H9 (cell line): ENCODE data around the gene RGS13. TPM values are rescaled to one million over a fixed set of nuclear protein-coding genes. Genes with fewer than 3 reads are reported as not detected.

Experiments
- DNase-seq: peaks from one replicate; pipeline ENCODE4 v3.0.0-alpha.2; 2017
- H2AFZ ChIP-seq: one replicate; pipeline ENCODE4 v1.6.1; 2013; ENCODE audit warnings: mild to moderate bottlenecking, low read length, control low read depth, moderate library complexity
- H2AK5ac ChIP-seq: 2 replicates; pipeline ENCODE4 v1.6.1; 2013; ENCODE audit warnings: low read length, control low read depth, mixed read lengths; ENCODE audit not compliant: insufficient read length
- H2BK120ac ChIP-seq: one replicate; pipeline ENCODE4 v1.6.1; 2013; ENCODE audit warnings: low read depth, mild to moderate bottlenecking, low read length, control low read depth, inconsistent platforms; ENCODE audit not compliant: poor library complexity, severe bottlenecking
- H2BK12ac ChIP-seq: 2 replicates; pipeline ENCODE4 v1.6.1; 2013; ENCODE audit warnings: low read length, control low read depth, mixed read lengths, low read depth; ENCODE audit not compliant: insufficient read length
- H2BK15ac ChIP-seq: 2 replicates; pipeline ENCODE4 v1.6.1; 2013; ENCODE audit warnings: low read depth, low read length, control low read depth
- H2BK20ac ChIP-seq: one replicate; pipeline ENCODE4 v1.6.1; 2013; ENCODE audit warnings: low read depth, mild to moderate bottlenecking, low read length, control low read depth, inconsistent platforms; ENCODE audit not compliant: poor library complexity, severe bottlenecking
- H2BK5ac ChIP-seq: 2 replicates; pipeline ENCODE4 v1.6.1; 2013; ENCODE audit warnings: low read length, control low read depth, mixed read lengths; ENCODE audit not compliant: insufficient read length
- H3K14ac ChIP-seq: 2 replicates; pipeline ENCODE4 v1.6.1; 2013; ENCODE audit warnings: low read length, control low read depth; ENCODE audit not compliant: insufficient read depth
- H3K18ac ChIP-seq: 2 replicates; pipeline ENCODE4 v1.6.1; 2013; ENCODE audit warnings: low read depth, mild to moderate bottlenecking, mixed read lengths, low read length, control low read depth; ENCODE audit not compliant: insufficient read length
- H3K23ac ChIP-seq: 2 replicates; pipeline ENCODE4 v1.6.1; 2013; ENCODE audit warnings: low read length, control low read depth, mixed read lengths, low read depth; ENCODE audit not compliant: insufficient read length
- H3K23me2 ChIP-seq: 2 replicates; pipeline ENCODE4 v1.6.1; 2013; ENCODE audit warnings: low read depth, mild to moderate bottlenecking, mixed read lengths, low read length, control low read depth; ENCODE audit not compliant: insufficient read length, poor library complexity, severe bottlenecking
- H3K27ac ChIP-seq: 2 replicates; pipeline ENCODE4 v1.5.1; 2013; ENCODE audit warnings: low read length, control low read depth, mixed read lengths, low read depth; ENCODE audit not compliant: insufficient read length
- H3K27me3 ChIP-seq: 2 replicates; pipeline ENCODE4 v1.6.1; 2013; ENCODE audit warnings: low read length, control low read depth, inconsistent platforms; ENCODE audit not compliant: insufficient read depth
- H3K4ac ChIP-seq: 2 replicates; pipeline ENCODE4 v1.6.1; 2013; ENCODE audit warnings: low read depth, mild to moderate bottlenecking, control low read depth, inconsistent platforms, low read length, moderate library complexity
- H3K4me1 ChIP-seq: 2 replicates; pipeline ENCODE4 v1.6.1; 2013; ENCODE audit warnings: low read length, control low read depth, inconsistent platforms; ENCODE audit not compliant: insufficient read depth
- H3K4me2 ChIP-seq: 2 replicates; pipeline ENCODE4 v1.6.1; 2013; ENCODE audit warnings: low read length, control low read depth, mixed read lengths; ENCODE audit not compliant: insufficient read length, insufficient read depth
- H3K56ac ChIP-seq: 2 replicates; pipeline ENCODE4 v1.6.1; 2013; ENCODE audit warnings: low read depth, mild to moderate bottlenecking, mixed read lengths, low read length, control low read depth; ENCODE audit not compliant: insufficient read length
- H3K79me1 ChIP-seq: 2 replicates; pipeline ENCODE4 v1.6.1; 2013; ENCODE audit warnings: low read depth, mild to moderate bottlenecking, moderate library complexity, low read length, control low read depth, inconsistent platforms; ENCODE audit not compliant: insufficient read depth, poor library complexity, severe bottlenecking
- H3K79me2 ChIP-seq: 2 replicates; pipeline ENCODE4 v1.6.1; 2013; ENCODE audit warnings: low read length, control low read depth, inconsistent platforms; ENCODE audit not compliant: insufficient read depth
- H3K9ac ChIP-seq: 2 replicates; pipeline ENCODE4 v1.6.1; 2013; ENCODE audit warnings: low read length, control low read depth, mixed read lengths; ENCODE audit not compliant: insufficient read length; ENCODE audit errors: extremely low read depth
- H3K9me3 ChIP-seq: one replicate; pipeline ENCODE4 v1.6.1; 2013; ENCODE audit warnings: low read depth, low read length, inconsistent platforms; ENCODE audit not compliant: control insufficient read depth
- H3T11ph ChIP-seq: one replicate; pipeline ENCODE4 v1.6.1; 2013; ENCODE audit warnings: mild to moderate bottlenecking, low read length, control low read depth, inconsistent platforms
- H4K20me1 ChIP-seq: one replicate; pipeline ENCODE4 v1.6.1; 2013; ENCODE audit not compliant: control insufficient read depth, insufficient read length, insufficient read depth
- H4K5ac ChIP-seq: 2 replicates; pipeline ENCODE4 v1.6.1; 2013; ENCODE audit warnings: low read depth, mild to moderate bottlenecking, mixed read lengths, low read length, control low read depth; ENCODE audit not compliant: insufficient read length
- H4K8ac ChIP-seq: replicated peaks from 2 replicates; pipeline ENCODE4 v1.6.1; 2013; ENCODE audit warnings: low read length, control low read depth, mixed read lengths, low read depth; ENCODE audit not compliant: insufficient read length
- H4K91ac ChIP-seq: 2 replicates; pipeline ENCODE4 v1.6.1; 2013; ENCODE audit warnings: low read depth, mild to moderate bottlenecking, moderate library complexity, mixed read lengths, low read length, control low read depth; ENCODE audit not compliant: insufficient read length
- H3K27ac Mint-ChIP-seq, 3 experiments: 2 replicates in 2 of 3; 3 replicates in 1 of 3; pipeline ENCODE4 v1.8.0; 2020 to 2021; ENCODE audit warnings: mixed read lengths in 3 of 3, mild to moderate bottlenecking in 1 of 3, moderate library complexity in 1 of 3
- H3K27me3 Mint-ChIP-seq: 2 replicates; pipeline ENCODE4 v1.8.0; 2021; ENCODE audit warnings: low read depth, mild to moderate bottlenecking, moderate library complexity, mixed read lengths
- H3K36me3 Mint-ChIP-seq, 3 experiments: 2 replicates in 2 of 3; 3 replicates in 1 of 3; pipeline ENCODE4 v1.8.0; 2020 to 2021; ENCODE audit warnings: low read depth in 3 of 3, mixed read lengths in 3 of 3; ENCODE audit not compliant: insufficient read depth in 1 of 3
- H3K4me1 Mint-ChIP-seq, 2 experiments: 2 replicates each; pipeline ENCODE4 v1.8.0; 2020; ENCODE audit warnings: mixed read lengths in 2 of 2
- H3K4me3 Mint-ChIP-seq, 2 experiments: 2 replicates in 1 of 2; 3 replicates in 1 of 2; pipeline ENCODE4 v1.8.0; 2020 to 2021; ENCODE audit warnings: mild to moderate bottlenecking in 2 of 2, mixed read lengths in 2 of 2, moderate library complexity in 1 of 2
- H3K9me3 Mint-ChIP-seq, 2 experiments: 2 replicates in 1 of 2; 3 replicates in 1 of 2; pipeline ENCODE4 v1.8.0; 2020; ENCODE audit warnings: mild to moderate bottlenecking in 2 of 2, mixed read lengths in 2 of 2, moderate library complexity in 1 of 2
- CTCF ChIP-seq: fragments of 200-600 bp; sonication (generic); conservative IDR thresholded peaks from 3 replicates; pipeline ENCODE4 v1.8.0; 2021; ENCODE audit warnings: antibody characterized with exemption, mild to moderate bottlenecking
- WGBS: extraction: QIAGEN DNeasy Blood & Tissue Kit; methylation state at CpG from one replicate; pipeline ENCODE4 v1.1.7; 2013; ENCODE audit warnings: missing lambda C conversion rate, low lambda C conversion rate, mixed read lengths; ENCODE audit not compliant: insufficient read length; ENCODE audit errors: extremely low coverage; 5-methylcytosine and 5-hydroxymethylcytosine counted together
- total RNA-seq: library from RNA; stranded (reverse); gene quantifications from 2 replicates; pipeline ENCODE4 v1.2.1, GENCODE V29; 2021

The RGS13 gene
- total RNA-seq, 1 experiment from 2014 or later = not detected

GRCh38 chr1:192615055-192615454 lies 20.9 kb upstream of the RGS13 start:
- Histone ChIP-seq H3K4ac (no peak overlapping the region), H3K27ac (no peak overlapping the region), H2BK120ac (no peak overlapping the region), H2AK5ac (no peak overlapping the region), H3K18ac (no peak overlapping the region), H3K27me3 (no peaks in the 10 kb centered on the region), H2BK15ac (no peak overlapping the region), H2BK5ac (no peak overlapping the region), H2BK12ac (no peak overlapping the region), H3K56ac (no peak overlapping the region), H3K23me2 (no peaks in the 10 kb centered on the region), H2AFZ (no peak overlapping the region), H3K4me2 (no peak overlapping the region), H2BK20ac (no peak overlapping the region), H3K79me1 (no peaks in the 10 kb centered on the region), H4K5ac (no peak overlapping the region), H3K4me1 (no peaks in the 10 kb centered on the region), H3T11ph (no peak overlapping the region), H3K23ac (no peak overlapping the region), H3K79me2 (no peaks in the 10 kb centered on the region), H4K20me1 (no peaks in the 10 kb centered on the region), H3K14ac (no peak overlapping the region), H4K91ac (no peak overlapping the region), H3K9me3 (no peaks in the 10 kb centered on the region), H3K9ac (no peak overlapping the region), H4K8ac (no peak overlapping the region)
- TF ChIP-seq CTCF = no peak
- DNase-seq = no peak
- H3K36me3 Mint-ChIP-seq = no peaks in the 10 kb centered on the region
- no peaks in the 10 kb centered on the region; the same call in 1 of the 2 replicates for H3K27me3 Mint-ChIP-seq
- no peaks in the 10 kb centered on the region for H3K4me1 Mint-ChIP-seq
- H3K9me3 Mint-ChIP-seq = no peaks in the 10 kb centered on the region
- no CpG with 5 or more reads among the region's 1 CpG for WGBS
- H3K27ac Mint-ChIP-seq = no peak overlapping the region
- H3K4me3 Mint-ChIP-seq = no peak overlapping the region
